HepG2 (cell line): ENCODE results near the gene CENPL. TPM values are rescaled to one million over a fixed set of nuclear protein-coding genes. Genes with fewer than 3 reads are reported as not detected.
A peak's percentile ranks its signal among the peaks of the same experiment; 100 is the strongest.

Experiments
- ARNT ChIP-seq: fragments of 450-650 bp; IDR thresholded peaks from 2 replicates; pipeline ENCODE4 v1.6.1; 2017
- CBX2 ChIP-seq, 2 experiments: fragments of 200-600 bp in 1 of 2; sonication (generic); formaldehyde crosslinking in 1 of 2; IDR thresholded peaks; 2 replicates each; pipeline versions ENCODE4 v1.7.0 to v1.8.1; 2018 to 2022; ENCODE audit warnings: low read depth in 2 of 2, low read length in 1 of 2, mild to moderate bottlenecking in 1 of 2, missing genetic modification reagents in 1 of 2
- JUN ChIP-seq: sonication (generic); formaldehyde crosslinking; IDR thresholded peaks from 2 replicates; pipeline ENCODE4 v1.4.0; 2020; ENCODE audit warnings: mild to moderate bottlenecking, missing genetic modification reagents
- MTA3 ChIP-seq: sonication (generic); formaldehyde crosslinking; IDR thresholded peaks from 2 replicates; pipeline ENCODE4 v1.4.0; 2020; ENCODE audit warnings: missing genetic modification reagents
- NFIC ChIP-seq: IDR thresholded peaks from 2 replicates; pipeline ENCODE4 v1.6.1; 2012; ENCODE audit warnings: mild to moderate bottlenecking, low read length, inconsistent platforms
- PHF5A ChIP-seq: IDR thresholded peaks from one replicate; pipeline ENCODE4 v1.6.1; 2018; ENCODE audit warnings: low read depth, missing genetic modification reagents; ENCODE audit not compliant: unreplicated experiment
- RBFOX2 ChIP-seq: fragments of 200-400 bp; formaldehyde crosslinking; IDR thresholded peaks from 2 replicates; pipeline ENCODE4 v1.6.1; 2017; ENCODE audit warnings: low read depth, mild to moderate bottlenecking, low read length
- RBM22 ChIP-seq: fragments of 200-400 bp; formaldehyde crosslinking; optimal IDR thresholded peaks from 2 replicates; pipeline ENCODE3; 2017; ENCODE audit warnings: mild to moderate bottlenecking, low read length, moderate library complexity
- RELA ChIP-seq: sonication (generic); formaldehyde crosslinking; IDR thresholded peaks from 2 replicates; pipeline ENCODE4 v1.4.0; 2020; ENCODE audit warnings: missing genetic modification reagents
- SIX4 ChIP-seq: sonication (generic); formaldehyde crosslinking; IDR thresholded peaks from 2 replicates; pipeline ENCODE4 v1.4.0; 2020; ENCODE audit warnings: missing genetic modification reagents
- SMAD1 ChIP-seq: sonication (generic); formaldehyde crosslinking; IDR thresholded peaks from 2 replicates; pipeline ENCODE4 v1.4.0; 2020; ENCODE audit warnings: missing genetic modification reagents, low read depth, mild to moderate bottlenecking, borderline replicate concordance
- ZNF430 ChIP-seq: sonication (generic); formaldehyde crosslinking; IDR thresholded peaks from 2 replicates; pipeline ENCODE4 v1.9.0; 2021; ENCODE audit warnings: mild to moderate bottlenecking, missing genetic modification reagents
- ZNF607 ChIP-seq: sonication (generic); formaldehyde crosslinking; IDR thresholded peaks from 2 replicates; pipeline ENCODE4 v1.5.1; 2020; ENCODE audit warnings: missing genetic modification reagents, mild to moderate bottlenecking, borderline replicate concordance
- ZNF616 ChIP-seq: sonication (generic); formaldehyde crosslinking; IDR thresholded peaks from 2 replicates; pipeline ENCODE4 v1.5.0; 2020; ENCODE audit warnings: low read depth, mild to moderate bottlenecking, missing genetic modification reagents
- polyA plus RNA-seq, 8 experiments: library from polyadenylated mRNA; depleted of rRNA in 3 of 8; stranded (reverse) in 7 of 8; unstranded in 1 of 8; fragments of >200 nt; fragmentation: Illumina TruSeq in 4 of 8; extraction: Trizol in 4 of 8; gene quantifications; 2 replicates each; pipeline versions ENCODE4 v1.2.1 to v1.2.3, GENCODE V29; 2011 to 2016; ENCODE audit warnings: low read depth in 4 of 8, missing spikeins in 1 of 8, mixed read lengths in 1 of 8; ENCODE audit not compliant: insufficient read depth in 1 of 8
- total RNA-seq, 5 experiments: library from RNA; depleted of rRNA; stranded (reverse); fragments of >200 nt; fragmentation: Illumina TruSeq; extraction: Trizol; gene quantifications; 2 replicates each; pipeline ENCODE4 v1.2.3, GENCODE V29; 2016; ENCODE audit warnings: low read depth in 1 of 5
- TF ChIP-seq, protein P1 (sequence below): sonication (generic); formaldehyde crosslinking; IDR thresholded peaks from 2 replicates; pipeline ENCODE4 v1.9.0; 2021; ENCODE audit warnings: missing genetic modification reagents, mild to moderate bottlenecking, borderline replicate concordance
- TF ChIP-seq, protein P2 (sequence below): sonication (generic); formaldehyde crosslinking; IDR thresholded peaks from 2 replicates; pipeline ENCODE4 v1.5.1; 2020; ENCODE audit warnings: missing genetic modification reagents, mild to moderate bottlenecking, borderline replicate concordance
- TF ChIP-seq, protein P3 (sequence below): sonication (generic); formaldehyde crosslinking; IDR thresholded peaks from 2 replicates; pipeline ENCODE4 v1.4.0; 2020; ENCODE audit warnings: missing genetic modification reagents, mild to moderate bottlenecking, borderline replicate concordance
- TF ChIP-seq, protein P4 (sequence below), 2 experiments: IDR thresholded peaks; 2 replicates each; pipeline ENCODE4 v1.6.1; 2011 to 2012; ENCODE audit warnings: low read length in 2 of 2, borderline replicate concordance in 1 of 2, low read depth in 1 of 2, mild to moderate bottlenecking in 1 of 2, moderate library complexity in 1 of 2
- TF ChIP-seq, protein P5 (sequence below): sonication (generic); formaldehyde crosslinking; IDR thresholded peaks from 2 replicates; pipeline ENCODE4 v1.8.0; 2022; ENCODE audit warnings: low read depth, missing genetic modification reagents

The CENPL gene
- total and polyA plus RNA-seq, 2 of the 13 experiments (the other 11 are each of a cell fraction or from before 2014, with no cell fraction given), result 4.4 to 14.2 TPM

DNA sequence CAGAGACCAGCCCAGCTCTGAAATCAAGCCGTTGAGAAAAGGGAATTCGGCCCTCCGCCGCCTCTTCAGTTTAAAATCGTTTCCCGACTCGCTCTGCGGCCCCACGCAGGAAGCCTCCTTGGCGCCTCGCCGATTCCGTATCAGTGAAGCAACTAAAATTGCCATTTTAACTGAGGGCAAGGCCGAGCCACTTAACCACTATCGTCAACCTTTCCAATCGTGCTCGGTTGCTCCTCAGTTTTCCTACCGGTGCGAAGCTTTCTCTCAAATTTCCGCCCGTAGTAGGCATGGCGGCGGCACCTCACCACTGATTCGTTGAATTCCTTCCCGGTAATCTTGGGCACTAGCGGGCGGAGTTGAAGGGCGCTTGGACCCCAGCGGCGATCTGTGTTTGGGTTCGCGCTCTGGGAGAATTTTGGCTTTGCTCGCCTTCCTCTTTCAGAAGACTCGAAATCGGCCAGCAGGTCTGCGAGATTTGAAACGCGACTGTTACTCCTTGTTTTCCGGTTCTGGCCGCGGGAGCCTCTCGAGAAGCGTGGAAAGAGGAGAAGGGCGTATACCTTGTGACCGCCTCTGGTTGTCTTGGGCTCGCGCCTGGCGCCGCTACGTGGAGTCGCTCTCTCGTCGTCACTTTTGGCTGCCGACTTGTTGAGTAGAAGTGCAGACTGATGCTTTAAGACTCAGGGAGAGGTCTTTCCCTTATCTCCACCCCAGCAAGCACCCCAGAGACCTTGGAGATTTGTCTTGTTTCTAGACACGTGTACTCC, at the start of gene CENPL, which contains the start of gene DARS2 (continued):
- TF ChIP-seq, protein P1, sequence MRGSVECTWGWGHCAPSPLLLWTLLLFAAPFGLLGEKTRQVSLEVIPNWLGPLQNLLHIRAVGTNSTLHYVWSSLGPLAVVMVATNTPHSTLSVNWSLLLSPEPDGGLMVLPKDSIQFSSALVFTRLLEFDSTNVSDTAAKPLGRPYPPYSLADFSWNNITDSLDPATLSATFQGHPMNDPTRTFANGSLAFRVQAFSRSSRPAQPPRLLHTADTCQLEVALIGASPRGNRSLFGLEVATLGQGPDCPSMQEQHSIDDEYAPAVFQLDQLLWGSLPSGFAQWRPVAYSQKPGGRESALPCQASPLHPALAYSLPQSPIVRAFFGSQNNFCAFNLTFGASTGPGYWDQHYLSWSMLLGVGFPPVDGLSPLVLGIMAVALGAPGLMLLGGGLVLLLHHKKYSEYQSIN, result no peak
- TF ChIP-seq CBX2 (IDR thresholded peaks at IDR 0.05; ENCODE audit: low read depth, low read length) (no peak), CBX2 (CRISPR knock-in tag; IDR thresholded peaks at IDR 0.05; ENCODE audit: low read depth) (no peak), MTA3 (CRISPR knock-in tag) (no peak), SMAD1 (CRISPR knock-in tag) (peak; percentile 93), SIX4 (CRISPR knock-in tag) (no peak), RBFOX2 (peak; percentile 50), PHF5A (CRISPR knock-in tag) (no peak), JUN (no peak), RELA (no peak), ZNF430 (CRISPR knock-in tag) (no peak), ZNF616 (CRISPR knock-in tag) (no peak), ARNT (no peak), RBM22 (no peak), ZNF607 (CRISPR knock-in tag) (peak; percentile 58; the same call in 1 of the 2 replicates), NFIC (no peak)
- TF ChIP-seq, protein P2, sequence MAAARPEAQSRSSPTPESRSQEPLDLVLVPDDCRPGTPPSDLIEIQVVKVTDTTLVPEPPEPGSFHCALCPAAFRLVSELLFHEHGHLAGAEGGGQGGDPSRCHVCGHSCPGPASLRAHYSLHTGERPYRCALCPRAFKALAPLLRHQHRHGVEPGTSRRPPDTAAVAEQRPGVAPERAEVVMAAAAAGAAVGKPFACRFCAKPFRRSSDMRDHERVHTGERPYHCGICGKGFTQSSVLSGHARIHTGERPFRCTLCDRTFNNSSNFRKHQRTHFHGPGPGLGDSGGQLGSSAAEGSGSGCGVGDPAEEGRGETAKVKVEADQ (CRISPR knock-in tag), result no peak; the same call in 1 of the 2 replicates
- TF ChIP-seq, protein P3, sequence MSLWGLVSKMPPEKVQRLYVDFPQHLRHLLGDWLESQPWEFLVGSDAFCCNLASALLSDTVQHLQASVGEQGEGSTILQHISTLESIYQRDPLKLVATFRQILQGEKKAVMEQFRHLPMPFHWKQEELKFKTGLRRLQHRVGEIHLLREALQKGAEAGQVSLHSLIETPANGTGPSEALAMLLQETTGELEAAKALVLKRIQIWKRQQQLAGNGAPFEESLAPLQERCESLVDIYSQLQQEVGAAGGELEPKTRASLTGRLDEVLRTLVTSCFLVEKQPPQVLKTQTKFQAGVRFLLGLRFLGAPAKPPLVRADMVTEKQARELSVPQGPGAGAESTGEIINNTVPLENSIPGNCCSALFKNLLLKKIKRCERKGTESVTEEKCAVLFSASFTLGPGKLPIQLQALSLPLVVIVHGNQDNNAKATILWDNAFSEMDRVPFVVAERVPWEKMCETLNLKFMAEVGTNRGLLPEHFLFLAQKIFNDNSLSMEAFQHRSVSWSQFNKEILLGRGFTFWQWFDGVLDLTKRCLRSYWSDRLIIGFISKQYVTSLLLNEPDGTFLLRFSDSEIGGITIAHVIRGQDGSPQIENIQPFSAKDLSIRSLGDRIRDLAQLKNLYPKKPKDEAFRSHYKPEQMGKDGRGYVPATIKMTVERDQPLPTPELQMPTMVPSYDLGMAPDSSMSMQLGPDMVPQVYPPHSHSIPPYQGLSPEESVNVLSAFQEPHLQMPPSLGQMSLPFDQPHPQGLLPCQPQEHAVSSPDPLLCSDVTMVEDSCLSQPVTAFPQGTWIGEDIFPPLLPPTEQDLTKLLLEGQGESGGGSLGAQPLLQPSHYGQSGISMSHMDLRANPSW (CRISPR knock-in tag), result 0 out of 2 replicates have a peak, but pooled peaks have one; percentile 65
- TF ChIP-seq, protein P4, sequence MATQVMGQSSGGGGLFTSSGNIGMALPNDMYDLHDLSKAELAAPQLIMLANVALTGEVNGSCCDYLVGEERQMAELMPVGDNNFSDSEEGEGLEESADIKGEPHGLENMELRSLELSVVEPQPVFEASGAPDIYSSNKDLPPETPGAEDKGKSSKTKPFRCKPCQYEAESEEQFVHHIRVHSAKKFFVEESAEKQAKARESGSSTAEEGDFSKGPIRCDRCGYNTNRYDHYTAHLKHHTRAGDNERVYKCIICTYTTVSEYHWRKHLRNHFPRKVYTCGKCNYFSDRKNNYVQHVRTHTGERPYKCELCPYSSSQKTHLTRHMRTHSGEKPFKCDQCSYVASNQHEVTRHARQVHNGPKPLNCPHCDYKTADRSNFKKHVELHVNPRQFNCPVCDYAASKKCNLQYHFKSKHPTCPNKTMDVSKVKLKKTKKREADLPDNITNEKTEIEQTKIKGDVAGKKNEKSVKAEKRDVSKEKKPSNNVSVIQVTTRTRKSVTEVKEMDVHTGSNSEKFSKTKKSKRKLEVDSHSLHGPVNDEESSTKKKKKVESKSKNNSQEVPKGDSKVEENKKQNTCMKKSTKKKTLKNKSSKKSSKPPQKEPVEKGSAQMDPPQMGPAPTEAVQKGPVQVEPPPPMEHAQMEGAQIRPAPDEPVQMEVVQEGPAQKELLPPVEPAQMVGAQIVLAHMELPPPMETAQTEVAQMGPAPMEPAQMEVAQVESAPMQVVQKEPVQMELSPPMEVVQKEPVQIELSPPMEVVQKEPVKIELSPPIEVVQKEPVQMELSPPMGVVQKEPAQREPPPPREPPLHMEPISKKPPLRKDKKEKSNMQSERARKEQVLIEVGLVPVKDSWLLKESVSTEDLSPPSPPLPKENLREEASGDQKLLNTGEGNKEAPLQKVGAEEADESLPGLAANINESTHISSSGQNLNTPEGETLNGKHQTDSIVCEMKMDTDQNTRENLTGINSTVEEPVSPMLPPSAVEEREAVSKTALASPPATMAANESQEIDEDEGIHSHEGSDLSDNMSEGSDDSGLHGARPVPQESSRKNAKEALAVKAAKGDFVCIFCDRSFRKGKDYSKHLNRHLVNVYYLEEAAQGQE (IDR thresholded peaks at IDR 0.05; ENCODE audit: borderline replicate concordance in 1 of 2, low read depth in 1 of 2, low read length in 2 of 2), result no peak; a peak in 1 of 4 replicates
- TF ChIP-seq, protein P5, sequence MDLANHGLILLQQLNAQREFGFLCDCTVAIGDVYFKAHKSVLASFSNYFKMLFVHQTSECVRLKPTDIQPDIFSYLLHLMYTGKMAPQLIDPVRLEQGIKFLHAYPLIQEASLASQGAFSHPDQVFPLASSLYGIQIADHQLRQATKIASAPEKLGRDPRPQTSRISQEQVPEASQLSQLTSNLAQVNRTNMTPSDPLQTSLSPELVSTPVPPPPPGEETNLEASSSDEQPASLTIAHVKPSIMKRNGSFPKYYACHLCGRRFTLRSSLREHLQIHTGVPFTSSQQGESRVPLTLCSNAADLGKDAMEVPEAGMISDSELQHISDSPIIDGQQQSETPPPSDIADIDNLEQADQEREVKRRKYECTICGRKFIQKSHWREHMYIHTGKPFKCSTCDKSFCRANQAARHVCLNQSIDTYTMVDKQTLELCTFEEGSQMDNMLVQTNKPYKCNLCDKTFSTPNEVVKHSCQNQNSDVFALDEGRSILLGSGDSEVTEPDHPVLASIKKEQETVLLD (CRISPR knock-in tag), result peak; percentile 65
